OCI-LY1 (cell line): Measurements from ENCODE around the gene TNFRSF12A.

ENCODE experiments used
- EZH2 ChIP-seq: fragments of 200-600 bp; sonication (generic), shearing (Covaris generic); IDR thresholded peaks from 2 replicates; pipeline ENCODE4 v1.8.0; 2017; ENCODE audit warnings: borderline replicate concordance, mixed run types, mild to moderate bottlenecking, antibody characterized with exemption, low read length, moderate library complexity, mixed read lengths
- TF ChIP-seq, protein P1 (sequence below): fragments of 200-600 bp; sonication (generic), shearing (Covaris generic); IDR thresholded peaks from 2 replicates; pipeline ENCODE4 v1.5.1; 2017; ENCODE audit warnings: mild to moderate bottlenecking, antibody characterized with exemption, low read length, moderate library complexity, mixed read lengths

DNA sequence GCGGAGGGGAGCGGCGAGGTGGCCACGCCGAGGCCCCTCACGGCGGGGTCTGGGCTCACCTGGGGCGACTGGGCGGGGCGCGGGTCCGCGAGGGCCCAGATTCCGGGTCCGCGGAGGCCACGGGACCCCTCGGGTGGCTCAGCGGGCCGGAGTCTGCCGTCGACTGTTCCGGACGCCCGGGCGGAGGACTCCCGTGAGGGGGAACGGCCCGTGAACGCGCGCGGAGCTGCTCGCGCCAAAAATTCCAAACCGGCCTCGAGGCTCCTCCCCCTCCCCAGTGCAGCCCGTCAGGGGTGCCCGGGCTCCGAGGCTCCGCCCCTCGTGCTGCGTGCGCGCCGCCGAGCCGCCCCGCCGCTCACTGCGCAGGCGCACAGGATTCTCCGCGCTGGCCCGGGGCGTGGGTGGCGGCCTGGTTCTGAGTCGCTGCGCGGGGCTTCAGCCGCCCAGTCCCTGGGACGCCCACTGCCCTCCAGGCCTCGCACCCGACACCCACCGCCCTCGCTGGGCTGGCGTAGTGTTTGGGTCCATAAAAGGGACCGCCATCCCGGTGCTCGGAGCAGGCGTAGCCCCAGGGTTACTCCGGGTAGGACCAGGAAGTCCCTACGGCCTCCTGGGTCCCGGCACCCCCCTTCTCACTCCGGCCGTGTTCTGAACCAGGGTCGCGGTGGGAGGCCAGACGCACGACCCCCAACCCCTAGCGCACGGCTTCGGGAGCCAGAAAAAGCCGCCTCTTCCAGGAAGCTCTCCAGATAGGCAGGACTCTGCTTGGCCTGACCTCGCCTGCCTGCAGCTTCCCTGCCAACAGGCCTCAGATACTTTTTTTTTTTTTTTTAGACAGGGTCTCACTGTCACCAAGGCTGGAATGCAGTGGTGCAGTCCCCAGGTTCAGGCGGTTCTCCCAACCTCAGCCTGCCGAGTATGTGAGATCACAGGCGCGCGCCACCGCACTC lies 39.7 kb upstream of the TNFRSF12A start, which contains the start of gene PKMYT1:
- no peak for TF ChIP-seq EZH2
- TF ChIP-seq, protein P1, sequence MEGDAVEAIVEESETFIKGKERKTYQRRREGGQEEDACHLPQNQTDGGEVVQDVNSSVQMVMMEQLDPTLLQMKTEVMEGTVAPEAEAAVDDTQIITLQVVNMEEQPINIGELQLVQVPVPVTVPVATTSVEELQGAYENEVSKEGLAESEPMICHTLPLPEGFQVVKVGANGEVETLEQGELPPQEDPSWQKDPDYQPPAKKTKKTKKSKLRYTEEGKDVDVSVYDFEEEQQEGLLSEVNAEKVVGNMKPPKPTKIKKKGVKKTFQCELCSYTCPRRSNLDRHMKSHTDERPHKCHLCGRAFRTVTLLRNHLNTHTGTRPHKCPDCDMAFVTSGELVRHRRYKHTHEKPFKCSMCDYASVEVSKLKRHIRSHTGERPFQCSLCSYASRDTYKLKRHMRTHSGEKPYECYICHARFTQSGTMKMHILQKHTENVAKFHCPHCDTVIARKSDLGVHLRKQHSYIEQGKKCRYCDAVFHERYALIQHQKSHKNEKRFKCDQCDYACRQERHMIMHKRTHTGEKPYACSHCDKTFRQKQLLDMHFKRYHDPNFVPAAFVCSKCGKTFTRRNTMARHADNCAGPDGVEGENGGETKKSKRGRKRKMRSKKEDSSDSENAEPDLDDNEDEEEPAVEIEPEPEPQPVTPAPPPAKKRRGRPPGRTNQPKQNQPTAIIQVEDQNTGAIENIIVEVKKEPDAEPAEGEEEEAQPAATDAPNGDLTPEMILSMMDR, result no peak
